ENCODE results near the gene CRYGC. TPM values are rescaled to one million over a fixed set of nuclear protein-coding genes. Genes with fewer than 3 reads are reported as not detected.

The CRYGC gene
- polyA plus RNA-seq, 1 experiment = not detected

- ChIA-PET POLR2A (no interaction called here), CTCF (no interaction called here)
- no peak for TF ChIP-seq CTCF (IDR thresholded peaks at IDR 0.05; ENCODE audit: insufficient read depth, low read depth, low read length)
- DNase-seq (ENCODE audit: low read depth) = no peak
- Histone ChIP-seq H3K4me3 (ENCODE audit: low read depth, low read length) (no peak overlapping the region), H3K36me3 (ENCODE audit: control insufficient read depth, insufficient read depth, low read length) (no peaks in the 10 kb centered on the region), H3K27me3 (ENCODE audit: control insufficient read depth, insufficient read depth, low read length) (no peaks in the 10 kb centered on the region)
Observed at GRCh38 chr2:208092093-208092832, 37.4 kb downstream of the CRYGC start.

GRCh38 chr2:208090420-208090819 is 39.2 kb downstream of the CRYGC start:
- Histone ChIP-seq H3K27me3 (ENCODE audit: control insufficient read depth, insufficient read depth, low read length) (0 out of 2 replicates have a peak, but pooled peaks cover 3% of the 10 kb centered on the region), H3K4me3 (ENCODE audit: low read depth, low read length) (no peak overlapping the region), H3K36me3 (ENCODE audit: control insufficient read depth, insufficient read depth, low read length) (no peaks in the 10 kb centered on the region)
- TF ChIP-seq CTCF (IDR thresholded peaks at IDR 0.05; ENCODE audit: insufficient read depth, low read depth, low read length) = no peak
- no peak for DNase-seq (ENCODE audit: low read depth)
- ChIA-PET POLR2A (no interaction called here), CTCF (no interaction called here)

GRCh38 chr2:208086029-208086428 is 43.6 kb downstream of the CRYGC start:
- 0 out of 2 replicates have a peak, but pooled peaks cover 3% of the 10 kb centered on the region for H3K27me3 ChIP-seq (ENCODE audit: control insufficient read depth, insufficient read depth, low read length)
- POLR2A ChIA-PET = no interaction called here
- CTCF ChIA-PET = no interaction called here

DNA sequence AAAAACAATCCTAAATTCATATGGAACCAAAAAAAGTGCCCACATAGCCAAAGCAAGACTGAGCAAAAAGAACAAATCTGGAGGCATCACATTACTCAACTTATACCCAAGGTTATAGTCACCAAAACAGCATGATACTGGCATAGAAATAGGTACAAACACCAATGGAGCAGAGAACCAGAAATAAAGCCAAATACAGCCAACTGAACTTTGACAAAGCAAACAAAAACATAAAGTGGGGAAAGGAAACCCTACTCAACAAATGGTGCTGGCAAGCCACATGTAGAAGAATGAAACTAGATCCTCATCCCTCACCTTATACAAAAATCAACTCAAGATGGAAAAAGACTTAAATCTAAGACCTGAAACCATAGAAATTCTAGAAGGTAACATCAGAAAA is 45.8 kb downstream of the CRYGC start:
- no peak for TF ChIP-seq CTCF (IDR thresholded peaks at IDR 0.05; ENCODE audit: insufficient read depth, low read depth, low read length)
- DNase-seq (ENCODE audit: low read depth) = no peak
- ChIA-PET POLR2A (no interaction called here), CTCF (interaction anchor here (0.9 kb wide), 1 partner anchor 12 kb away, joined by 3 read pairs; no protein-coding TSS in a partner anchor)
- H3K36me3 ChIP-seq (ENCODE audit: control insufficient read depth, insufficient read depth, low read length) = no peaks in the 10 kb centered on the region
- H3K4me3 ChIP-seq (ENCODE audit: low read depth, low read length) = no peak overlapping the region
- H3K27me3 ChIP-seq (ENCODE audit: control insufficient read depth, insufficient read depth, low read length) = 0 out of 2 replicates have a peak, but pooled peaks cover 3% of the 10 kb centered on the region

More at GRCh38 chr2:208086029-208086428, 43.6 kb downstream of the CRYGC start:
- Histone ChIP-seq H3K36me3 (ENCODE audit: control insufficient read depth, insufficient read depth, low read length) (no peaks in the 10 kb centered on the region), H3K4me3 (ENCODE audit: low read depth, low read length) (no peak overlapping the region)
- TF ChIP-seq CTCF (IDR thresholded peaks at IDR 0.05; ENCODE audit: insufficient read depth, low read depth, low read length) = no peak
- no peak for DNase-seq (ENCODE audit: low read depth)

Other genes with a start within 250 kb of the CRYGC start
- gene PLEKHM3, start 104.3 kb downstream of the CRYGC start, polyA plus RNA-seq (2011; rRNA removed) = 5.0 and 5.8 TPM in 2 replicates
- not detected in 2 replicates for gene CRYGD, start 5.3 kb downstream of the CRYGC start, polyA plus RNA-seq (2011; rRNA removed)
- gene CRYGB, start 16.3 kb upstream of the CRYGC start, polyA plus RNA-seq (2011; rRNA removed) = not detected in 2 replicates
- not detected in 2 replicates for gene CRYGA, start 33.8 kb upstream of the CRYGC start, polyA plus RNA-seq (2011; rRNA removed)
- not detected in 2 replicates for gene C2orf80, start 60.2 kb upstream of the CRYGC start, polyA plus RNA-seq (2011; rRNA removed)
- gene IDH1, start 125.2 kb upstream of the CRYGC start, polyA plus RNA-seq (2011; rRNA removed) = 41.9 and 63.2 TPM in 2 replicates
- gene PIKFYVE, start 136.4 kb upstream of the CRYGC start, polyA plus RNA-seq (2011; rRNA removed) = 11.5 and 17.6 TPM in 2 replicates

Data from BJ (cell line).